Measurements from ENCODE around the gene DGKI.

GRCh38 chr7:137873979-137874777, 27.4 kb upstream of the DGKI start:
- no peak for TF ChIP-seq CTCF (IDR thresholded peaks at IDR 0.05)
- no peak for TF ChIP-seq EP300 (IDR thresholded peaks at IDR 0.05; ENCODE audit: low read depth)
